Mucosa of gallbladder (tissue), 1 donor: ENCODE measurements around the gene NLGN2. TPM values are rescaled to one million over a fixed set of nuclear protein-coding genes. Genes with fewer than 3 reads are reported as not detected.
"Not testable (repeated sequence)": the region's sequence is repeated elsewhere in the genome, so short reads cannot be mapped to it uniquely, and the experiment has no call there.

Experiments used
- DNase-seq: peaks from one replicate; pipeline ENCODE4 v3.0.0-alpha.2; 2020; ENCODE audit warnings: low spot score
- total RNA-seq: library from RNA; stranded (reverse); gene quantifications from one replicate; pipeline ENCODE4 v1.2.1, GENCODE V29; 2021
- donor health status: DM: no; HTN: no; CAD: no.

Gene NLGN2
- total RNA-seq = 35.2 TPM

- DNase-seq = no peak
These were observed at the start of gene NLGN2 for GRCh38 chr17:7407485-7408251. NLGN2 (plus strand) TSS chr17:7407845; CDS start chr17:7408256, 411 bp downstream.

- DNase-seq = no peak
These were observed 45.7 kb upstream of the NLGN2 start for GRCh38 chr17:7361906-7362305.

GRCh38 chr17:7363311-7363710 lies 44.3 kb upstream of the NLGN2 start:
- no peak for DNase-seq

GRCh38 chr17:7365963-7366362 lies 41.7 kb upstream of the NLGN2 start:
- DNase-seq = not testable (repeated sequence)

GRCh38 chr17:7367083-7367482 lies 40.6 kb upstream of the NLGN2 start:
- DNase-seq = no peak

GRCh38 chr17:7367918-7368598 lies 39.6 kb upstream of the NLGN2 start:
- DNase-seq = no peak

GRCh38 chr17:7368599-7368994 lies 39.0 kb upstream of the NLGN2 start:
- DNase-seq = not testable (repeated sequence)

GRCh38 chr17:7369825-7370224 lies 37.8 kb upstream of the NLGN2 start:
- no peak for DNase-seq

- no peak for DNase-seq
These were observed 36.8 kb upstream of the NLGN2 start for GRCh38 chr17:7370853-7371252.

GRCh38 chr17:7374353-7374752 lies 33.3 kb upstream of the NLGN2 start:
- no peak for DNase-seq

- no peak for DNase-seq
These were observed 28.5 kb upstream of the NLGN2 start for GRCh38 chr17:7379134-7379533.

GRCh38 chr17:7380321-7380720 lies 27.3 kb upstream of the NLGN2 start:
- peak; percentile 58 for DNase-seq

- DNase-seq = peak; percentile 46
These were observed 26.6 kb upstream of the NLGN2 start, which contains the start of gene TNK1 for GRCh38 chr17:7380855-7381683. TNK1 (plus strand) TSS chr17:7381089; CDS start chr17:7382927, 1,838 bp downstream.

- no peak for DNase-seq
These were observed 24.7 kb upstream of the NLGN2 start for GRCh38 chr17:7382901-7383300.

GRCh38 chr17:7383371-7383741 lies 24.3 kb upstream of the NLGN2 start:
- no peak for DNase-seq

- peak; percentile 23 for DNase-seq
These were observed 23.7 kb upstream of the NLGN2 start for GRCh38 chr17:7383742-7384488.

GRCh38 chr17:7384489-7385081 lies 23.1 kb upstream of the NLGN2 start:
- no peak for DNase-seq

- DNase-seq = no peak
These were observed 18.8 kb upstream of the NLGN2 start for GRCh38 chr17:7388856-7389255.

GRCh38 chr17:7389924-7390910 lies 17.4 kb upstream of the NLGN2 start:
- DNase-seq = no peak

- DNase-seq = no peak
These were observed 16.3 kb upstream of the NLGN2 start for GRCh38 chr17:7391307-7391706.
